ENCODE results near the gene LARGE2.

DNA sequence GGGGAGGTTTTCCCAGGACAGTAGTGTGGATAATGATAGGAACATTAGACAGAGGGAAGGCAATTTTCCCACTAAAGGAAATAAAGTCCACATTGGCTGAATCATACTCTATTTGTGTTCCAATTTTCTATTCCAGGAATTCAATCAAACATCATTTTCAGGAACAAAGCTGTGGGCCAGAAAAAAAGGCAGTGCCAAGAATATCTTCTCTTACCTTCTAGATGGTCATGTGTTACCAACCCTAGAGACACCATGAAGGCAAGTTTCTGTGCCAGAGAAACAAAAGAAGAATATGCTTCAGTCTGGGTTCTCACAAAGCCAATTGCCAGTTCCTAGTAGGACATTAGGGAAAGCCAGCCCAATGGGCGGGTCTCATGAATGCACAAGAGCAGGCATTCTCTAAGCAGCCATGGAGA, 27.5 kb downstream of the LARGE2 start:
- TF ChIP-seq, protein P1, sequence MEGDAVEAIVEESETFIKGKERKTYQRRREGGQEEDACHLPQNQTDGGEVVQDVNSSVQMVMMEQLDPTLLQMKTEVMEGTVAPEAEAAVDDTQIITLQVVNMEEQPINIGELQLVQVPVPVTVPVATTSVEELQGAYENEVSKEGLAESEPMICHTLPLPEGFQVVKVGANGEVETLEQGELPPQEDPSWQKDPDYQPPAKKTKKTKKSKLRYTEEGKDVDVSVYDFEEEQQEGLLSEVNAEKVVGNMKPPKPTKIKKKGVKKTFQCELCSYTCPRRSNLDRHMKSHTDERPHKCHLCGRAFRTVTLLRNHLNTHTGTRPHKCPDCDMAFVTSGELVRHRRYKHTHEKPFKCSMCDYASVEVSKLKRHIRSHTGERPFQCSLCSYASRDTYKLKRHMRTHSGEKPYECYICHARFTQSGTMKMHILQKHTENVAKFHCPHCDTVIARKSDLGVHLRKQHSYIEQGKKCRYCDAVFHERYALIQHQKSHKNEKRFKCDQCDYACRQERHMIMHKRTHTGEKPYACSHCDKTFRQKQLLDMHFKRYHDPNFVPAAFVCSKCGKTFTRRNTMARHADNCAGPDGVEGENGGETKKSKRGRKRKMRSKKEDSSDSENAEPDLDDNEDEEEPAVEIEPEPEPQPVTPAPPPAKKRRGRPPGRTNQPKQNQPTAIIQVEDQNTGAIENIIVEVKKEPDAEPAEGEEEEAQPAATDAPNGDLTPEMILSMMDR (IDR thresholded peaks at IDR 0.05) = no peak
- TF ChIP-seq EP300 (IDR thresholded peaks at IDR 0.05; ENCODE audit: low read depth) (no peak), POLR2A (IDR thresholded peaks at IDR 0.05) (no peak)

Measured in transverse colon (tissue), 3 donors.